ENCODE data around the gene SLC27A5. TPM values are rescaled to one million over a fixed set of nuclear protein-coding genes. Genes with fewer than 3 reads are reported as not detected.

Gene SLC27A5
- total and polyA plus RNA-seq, 9 of the 15 experiments (the other 6 are each of a cell fraction or from before 2014, with no cell fraction given) = 42.2 to 318 (median 64.7) TPM

DNA sequence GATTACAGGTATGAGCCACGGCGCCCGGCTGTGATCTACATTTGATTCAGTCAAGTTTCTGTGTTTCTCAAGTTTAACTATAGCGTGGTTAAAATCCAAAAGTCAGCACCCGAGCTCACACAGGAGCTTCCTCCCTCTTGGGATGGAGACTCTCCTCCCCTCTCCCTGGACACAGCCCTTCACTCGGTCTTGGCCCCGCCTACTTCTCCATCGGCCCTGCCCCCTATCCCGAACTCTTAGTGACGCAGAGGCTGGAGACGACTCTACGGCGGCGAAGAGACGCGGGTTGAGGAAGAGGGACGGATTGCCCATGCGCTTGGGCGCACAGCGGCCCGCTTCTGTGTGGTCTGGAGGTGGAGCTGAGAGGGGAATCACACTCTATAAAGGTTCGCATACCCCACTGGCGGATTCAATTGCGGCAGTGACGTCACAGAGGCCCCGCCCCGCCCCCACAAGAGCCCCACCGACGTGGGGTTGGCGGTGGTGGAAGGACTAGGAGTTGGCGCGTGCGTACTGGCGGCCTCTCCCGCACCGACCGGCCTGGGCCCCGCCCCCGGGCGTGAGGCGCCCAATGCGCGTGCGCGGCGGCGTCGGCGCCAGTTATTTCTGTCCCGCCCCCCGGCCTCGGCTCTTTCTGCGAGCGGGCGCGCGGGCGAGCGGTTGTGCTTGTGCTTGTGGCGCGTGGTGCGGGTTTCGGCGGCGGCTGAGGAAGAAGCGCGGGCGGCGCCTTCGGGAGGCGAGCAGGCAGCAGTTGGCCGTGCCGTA lies 32.2 kb upstream of the SLC27A5 start, which contains the start of gene TRIM28 (continued):
- peak in 2 of 3 experiments; percentile 52 to 69 for TF ChIP-seq YY1 (IDR thresholded peaks at IDR 0.05; ENCODE audit: borderline replicate concordance in 1 of 3, control insufficient read depth in 1 of 3, extremely low read depth in 1 of 3, insufficient read depth in 3 of 3, insufficient read length in 1 of 3, insufficient replicate concordance in 2 of 3, low read depth in 1 of 3, low read length in 2 of 3)
- TF ChIP-seq MAZ (CRISPR knock-in tag; conservative IDR thresholded peaks at IDR 0.05 in 1 of 2, IDR thresholded peaks at IDR 0.05 in 1 of 2) = peak; percentile 75 to 83
- TF ChIP-seq PML (IDR thresholded peaks at IDR 0.05; ENCODE audit: low read length) = peak; percentile 77
- TF ChIP-seq POLR2AphosphoS2 (IDR thresholded peaks at IDR 0.05; ENCODE audit: low read length) = peak; percentile 58; the same call in 1 of the 2 replicates
- TF ChIP-seq, protein P1, sequence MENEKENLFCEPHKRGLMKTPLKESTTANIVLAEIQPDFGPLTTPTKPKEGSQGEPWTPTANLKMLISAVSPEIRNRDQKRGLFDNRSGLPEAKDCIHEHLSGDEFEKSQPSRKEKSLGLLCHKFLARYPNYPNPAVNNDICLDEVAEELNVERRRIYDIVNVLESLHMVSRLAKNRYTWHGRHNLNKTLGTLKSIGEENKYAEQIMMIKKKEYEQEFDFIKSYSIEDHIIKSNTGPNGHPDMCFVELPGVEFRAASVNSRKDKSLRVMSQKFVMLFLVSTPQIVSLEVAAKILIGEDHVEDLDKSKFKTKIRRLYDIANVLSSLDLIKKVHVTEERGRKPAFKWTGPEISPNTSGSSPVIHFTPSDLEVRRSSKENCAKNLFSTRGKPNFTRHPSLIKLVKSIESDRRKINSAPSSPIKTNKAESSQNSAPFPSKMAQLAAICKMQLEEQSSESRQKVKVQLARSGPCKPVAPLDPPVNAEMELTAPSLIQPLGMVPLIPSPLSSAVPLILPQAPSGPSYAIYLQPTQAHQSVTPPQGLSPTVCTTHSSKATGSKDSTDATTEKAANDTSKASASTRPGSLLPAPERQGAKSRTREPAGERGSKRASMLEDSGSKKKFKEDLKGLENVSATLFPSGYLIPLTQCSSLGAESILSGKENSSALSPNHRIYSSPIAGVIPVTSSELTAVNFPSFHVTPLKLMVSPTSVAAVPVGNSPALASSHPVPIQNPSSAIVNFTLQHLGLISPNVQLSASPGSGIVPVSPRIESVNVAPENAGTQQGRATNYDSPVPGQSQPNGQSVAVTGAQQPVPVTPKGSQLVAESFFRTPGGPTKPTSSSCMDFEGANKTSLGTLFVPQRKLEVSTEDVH (IDR thresholded peaks at IDR 0.05; ENCODE audit: low read depth, partially characterized antibody) = peak; percentile 73
- peak; percentile 68 for TF ChIP-seq SMAD1 (IDR thresholded peaks at IDR 0.05; ENCODE audit: low read depth, low read length, partially characterized antibody)
- peak; percentile 96 for TF ChIP-seq RBFOX2 (IDR thresholded peaks at IDR 0.05; ENCODE audit: low read depth, low read length)
- TF ChIP-seq ZBTB1 (CRISPR knock-in tag; IDR thresholded peaks at IDR 0.05; ENCODE audit: borderline replicate concordance, low read depth) = peak; percentile 86; the same call in 1 of the 2 replicates
- no peak for TF ChIP-seq SIN3B (IDR thresholded peaks at IDR 0.05; ENCODE audit: low read depth)
- peak; percentile 79; the same call in 1 of the 2 replicates for TF ChIP-seq ILF3 (IDR thresholded peaks at IDR 0.05; ENCODE audit: borderline replicate concordance)
- TF ChIP-seq, protein P2, sequence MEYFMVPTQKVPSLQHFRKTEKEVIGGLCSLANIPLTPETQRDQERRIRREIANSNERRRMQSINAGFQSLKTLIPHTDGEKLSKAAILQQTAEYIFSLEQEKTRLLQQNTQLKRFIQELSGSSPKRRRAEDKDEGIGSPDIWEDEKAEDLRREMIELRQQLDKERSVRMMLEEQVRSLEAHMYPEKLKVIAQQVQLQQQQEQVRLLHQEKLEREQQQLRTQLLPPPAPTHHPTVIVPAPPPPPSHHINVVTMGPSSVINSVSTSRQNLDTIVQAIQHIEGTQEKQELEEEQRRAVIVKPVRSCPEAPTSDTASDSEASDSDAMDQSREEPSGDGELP (CRISPR knock-in tag; IDR thresholded peaks at IDR 0.05; ENCODE audit: borderline replicate concordance) = peak; percentile 79; the same call in 1 of the 2 replicates
- TF ChIP-seq, protein P3, sequence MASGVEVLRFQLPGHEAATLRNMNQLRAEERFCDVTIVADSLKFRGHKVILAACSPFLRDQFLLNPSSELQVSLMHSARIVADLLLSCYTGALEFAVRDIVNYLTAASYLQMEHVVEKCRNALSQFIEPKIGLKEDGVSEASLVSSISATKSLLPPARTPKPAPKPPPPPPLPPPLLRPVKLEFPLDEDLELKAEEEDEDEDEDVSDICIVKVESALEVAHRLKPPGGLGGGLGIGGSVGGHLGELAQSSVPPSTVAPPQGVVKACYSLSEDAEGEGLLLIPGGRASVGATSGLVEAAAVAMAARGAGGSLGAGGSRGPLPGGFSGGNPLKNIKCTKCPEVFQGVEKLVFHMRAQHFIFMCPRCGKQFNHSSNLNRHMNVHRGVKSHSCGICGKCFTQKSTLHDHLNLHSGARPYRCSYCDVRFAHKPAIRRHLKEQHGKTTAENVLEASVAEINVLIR (CRISPR knock-in tag; IDR thresholded peaks at IDR 0.05) = peak; percentile 88
- peak; percentile 93 for TF ChIP-seq SP1 (CRISPR knock-in tag; IDR thresholded peaks at IDR 0.05)
- TF ChIP-seq MTA1 (IDR thresholded peaks at IDR 0.05; ENCODE audit: borderline replicate concordance) = 0 out of 2 replicates have a peak, but pooled peaks have one; percentile 44
- TF ChIP-seq ATF1 (CRISPR knock-in tag; IDR thresholded peaks at IDR 0.05) = peak; percentile 35; the same call in 1 of the 2 replicates
- peak; percentile 99 for TF ChIP-seq ATF1 (tag; IDR thresholded peaks at IDR 0.05)
- TF ChIP-seq EP400 (IDR thresholded peaks at IDR 0.05) = peak; percentile 86
- peak; percentile 44; the same call in 1 of the 2 replicates for TF ChIP-seq SMARCE1 (IDR thresholded peaks at IDR 0.05)
- TF ChIP-seq NFRKB (IDR thresholded peaks at IDR 0.05; ENCODE audit: low read depth) = no peak
- TF ChIP-seq RCOR1 (IDR thresholded peaks at IDR 0.05; ENCODE audit: borderline replicate concordance in 1 of 2, low read depth in 2 of 2, low read length in 2 of 2) = peak in 1 of 2 experiments; percentile 39; a peak in 2 of 4 replicates
- peak; percentile 74 for TF ChIP-seq PRPF4 (IDR thresholded peaks at IDR 0.05; ENCODE audit: insufficient read depth, low read depth, low read length, poor library complexity, severe bottlenecking)
- peak in 1 of 2 experiments; percentile 61; a peak in 1 of 4 replicates for TF ChIP-seq HDAC1 (IDR thresholded peaks at IDR 0.05)
- TF ChIP-seq HDAC2 (IDR thresholded peaks at IDR 0.05) = no peak; the same call in 1 of the 2 replicates
- peak; percentile 92 for TF ChIP-seq POLR2A (conservative IDR thresholded peaks at IDR 0.05)

All from K562 (cell line).